Memory B cell (primary cell): ENCODE data around the gene UBE2J1.
"Not testable (repeated sequence)": the region's sequence is repeated elsewhere in the genome, so short reads cannot be mapped to it uniquely, and the experiment has no call there.

ENCODE experiments used
- ATAC-seq: fragments of 150-1000 bp; cut with Tn5 transposase; 2 replicates; pipeline ENCODE4 v1.10.0; 2021; ENCODE audit warnings: low read depth, mild to moderate bottlenecking, moderate library complexity
- DNase-seq, 2 donors: peaks; one replicate each; pipeline ENCODE4 v3.0.0; 2022; ENCODE audit warnings: low spot score in 2 of 2
- H3K27ac Mint-ChIP-seq: one replicate; pipeline ENCODE4 v1.8.0; 2022; ENCODE audit warnings: mild to moderate bottlenecking, moderate library complexity, mixed read lengths
- H3K27me3 Mint-ChIP-seq: one replicate; pipeline ENCODE4 v1.8.0; 2022; ENCODE audit warnings: mixed read lengths
- H3K36me3 Mint-ChIP-seq: one replicate; pipeline ENCODE4 v1.8.0; 2022; ENCODE audit warnings: mild to moderate bottlenecking, mixed read lengths
- H3K4me1 Mint-ChIP-seq: one replicate; pipeline ENCODE4 v1.8.0; 2022; ENCODE audit warnings: mixed read lengths
- H3K4me3 Mint-ChIP-seq: one replicate; pipeline ENCODE4 v1.8.0; 2022; ENCODE audit warnings: mild to moderate bottlenecking, moderate library complexity, mixed read lengths
- H3K9me3 Mint-ChIP-seq: one replicate; pipeline ENCODE4 v1.8.0; 2022; ENCODE audit warnings: mixed read lengths

UBE2J1 gene

GRCh38 chr6:89321131-89321970, 31.2 kb downstream of the UBE2J1 start:
- no peaks in the 10 kb centered on the region for H3K9me3 Mint-ChIP-seq
- H3K4me3 Mint-ChIP-seq: no peak overlapping the region
- no peaks in the 10 kb centered on the region for H3K27me3 Mint-ChIP-seq
- peaks cover 31% of the 10 kb centered on the region for H3K4me1 Mint-ChIP-seq
- DNase-seq: no peak
- peaks cover 38% of the 10 kb centered on the region for H3K36me3 Mint-ChIP-seq
- H3K27ac Mint-ChIP-seq: no peak overlapping the region
- no peak for ATAC-seq

GRCh38 chr6:89320012-89320559, 32.4 kb downstream of the UBE2J1 start:
- no peak for ATAC-seq
- Mint-ChIP-seq H3K4me1 (peaks cover 31% of the 10 kb centered on the region), H3K9me3 (no peaks in the 10 kb centered on the region), H3K27ac (no peak overlapping the region), H3K36me3 (peaks cover 41% of the 10 kb centered on the region), H3K27me3 (no peaks in the 10 kb centered on the region), H3K4me3 (no peak overlapping the region)
- no peak for DNase-seq

GRCh38 chr6:89317067-89317466, 35.5 kb downstream of the UBE2J1 start:
- ATAC-seq (no peak), DNase-seq (no peak)
- no peaks in the 10 kb centered on the region for H3K27me3 Mint-ChIP-seq
- H3K36me3 Mint-ChIP-seq: peaks cover 39% of the 10 kb centered on the region
- H3K9me3 Mint-ChIP-seq: no peaks in the 10 kb centered on the region
- peaks cover 27% of the 10 kb centered on the region for H3K4me1 Mint-ChIP-seq
- H3K4me3 Mint-ChIP-seq: no peak overlapping the region
- H3K27ac Mint-ChIP-seq: no peak overlapping the region

- Mint-ChIP-seq H3K4me3 (no peak within 1 kb of the TSS), H3K9me3 (no peaks in the 10 kb centered on the region), H3K27me3 (peaks cover 3% of the 10 kb centered on the region), H3K4me1 (peaks cover 26% of the 10 kb centered on the region), H3K27ac (no peak within 1 kb of the TSS), H3K36me3 (peaks cover 32% of the 10 kb centered on the region)
- no peak for DNase-seq
- no peak for ATAC-seq
Observed at GRCh38 chr6:89315249-89315885, 37.2 kb downstream of the UBE2J1 start, which contains the start of gene GABRR2. Gene GABRR2, minus strand, starts transcription at chr6:89315299. Its CDS starts 134 bp downstream, at chr6:89315165.

- Mint-ChIP-seq H3K36me3 (peaks cover 26% of the 10 kb centered on the region), H3K4me1 (peaks cover 22% of the 10 kb centered on the region), H3K27ac (no peak overlapping the region), H3K4me3 (no peak overlapping the region), H3K9me3 (no peaks in the 10 kb centered on the region), H3K27me3 (peaks cover 4% of the 10 kb centered on the region)
- DNase-seq (no peak), ATAC-seq (no peak)
Observed at GRCh38 chr6:89314692-89315091, 37.8 kb downstream of the UBE2J1 start.

GRCh38 chr6:89313006-89313405, 39.5 kb downstream of the UBE2J1 start:
- H3K36me3 Mint-ChIP-seq: peaks cover 21% of the 10 kb centered on the region
- no peak overlapping the region for H3K27ac Mint-ChIP-seq
- peaks cover 4% of the 10 kb centered on the region for H3K27me3 Mint-ChIP-seq
- H3K4me1 Mint-ChIP-seq: peaks cover 17% of the 10 kb centered on the region
- no peak for DNase-seq
- H3K9me3 Mint-ChIP-seq: no peaks in the 10 kb centered on the region
- H3K4me3 Mint-ChIP-seq: no peak overlapping the region
- no peak for ATAC-seq

GRCh38 chr6:89311853-89312531, 40.5 kb downstream of the UBE2J1 start:
- Mint-ChIP-seq H3K27me3 (peaks cover 4% of the 10 kb centered on the region), H3K4me1 (peaks cover 12% of the 10 kb centered on the region), H3K4me3 (no peak overlapping the region), H3K27ac (no peak overlapping the region), H3K9me3 (no peaks in the 10 kb centered on the region), H3K36me3 (peaks cover 14% of the 10 kb centered on the region)
- DNase-seq: no peak
- no peak for ATAC-seq

- DNase-seq (no peak), ATAC-seq (no peak)
- H3K9me3 Mint-ChIP-seq: no peaks in the 10 kb centered on the region
- peaks cover 12% of the 10 kb centered on the region for H3K36me3 Mint-ChIP-seq
- peaks cover 4% of the 10 kb centered on the region for H3K27me3 Mint-ChIP-seq
- no peak overlapping the region for H3K4me3 Mint-ChIP-seq
- H3K27ac Mint-ChIP-seq: no peak overlapping the region
- peaks cover 12% of the 10 kb centered on the region for H3K4me1 Mint-ChIP-seq
Observed at GRCh38 chr6:89311530-89311852, 41.0 kb downstream of the UBE2J1 start.

GRCh38 chr6:89310929-89311328, 41.6 kb downstream of the UBE2J1 start:
- Mint-ChIP-seq H3K9me3 (no peaks in the 10 kb centered on the region), H3K4me1 (peaks cover 12% of the 10 kb centered on the region), H3K27ac (no peak overlapping the region), H3K27me3 (peaks cover 4% of the 10 kb centered on the region), H3K36me3 (peaks cover 9% of the 10 kb centered on the region), H3K4me3 (no peak overlapping the region)
- ATAC-seq (no peak), DNase-seq (no peak)

GRCh38 chr6:89308525-89309395, 43.8 kb downstream of the UBE2J1 start:
- peaks cover under 1% of the 10 kb centered on the region for H3K9me3 Mint-ChIP-seq
- peaks cover 4% of the 10 kb centered on the region for H3K27me3 Mint-ChIP-seq
- H3K27ac Mint-ChIP-seq: no peak overlapping the region
- no peak overlapping the region for H3K4me3 Mint-ChIP-seq
- ATAC-seq (no peak), DNase-seq (no peak)
- H3K36me3 Mint-ChIP-seq: no peaks in the 10 kb centered on the region
- H3K4me1 Mint-ChIP-seq: peaks cover 16% of the 10 kb centered on the region

- H3K27ac Mint-ChIP-seq, H3K4me1 Mint-ChIP-seq, H3K27me3 Mint-ChIP-seq, H3K4me3 Mint-ChIP-seq, H3K36me3 Mint-ChIP-seq, H3K9me3 Mint-ChIP-seq, DNase-seq, ATAC-seq: not testable (repeated sequence)
Observed at GRCh38 chr6:89304517-89304916, 48.0 kb downstream of the UBE2J1 start.

GRCh38 chr6:89302936-89303335, 49.6 kb downstream of the UBE2J1 start:
- Mint-ChIP-seq H3K27me3 (no peaks in the 10 kb centered on the region), H3K36me3 (no peaks in the 10 kb centered on the region), H3K27ac (no peak overlapping the region), H3K4me3 (no peak overlapping the region), H3K4me1 (peaks cover 13% of the 10 kb centered on the region), H3K9me3 (peaks cover 2% of the 10 kb centered on the region)
- ATAC-seq (no peak), DNase-seq (no peak)

GRCh38 chr6:89302195-89302770, 50.2 kb downstream of the UBE2J1 start:
- DNase-seq (no peak), ATAC-seq (no peak)
- no peak overlapping the region for H3K4me3 Mint-ChIP-seq
- peaks cover 18% of the 10 kb centered on the region for H3K4me1 Mint-ChIP-seq
- no peaks in the 10 kb centered on the region for H3K36me3 Mint-ChIP-seq
- no peaks in the 10 kb centered on the region for H3K27me3 Mint-ChIP-seq
- peaks cover 2% of the 10 kb centered on the region for H3K9me3 Mint-ChIP-seq
- H3K27ac Mint-ChIP-seq: no peak overlapping the region
